ENCODE measurements around the gene CAPN12. TPM values are rescaled to one million over a fixed set of nuclear protein-coding genes. Genes with fewer than 3 reads are reported as not detected.

CAPN12 gene
- 0.22 TPM in 1 of 2 replicates, not detected in the other for total RNA-seq

DNA sequence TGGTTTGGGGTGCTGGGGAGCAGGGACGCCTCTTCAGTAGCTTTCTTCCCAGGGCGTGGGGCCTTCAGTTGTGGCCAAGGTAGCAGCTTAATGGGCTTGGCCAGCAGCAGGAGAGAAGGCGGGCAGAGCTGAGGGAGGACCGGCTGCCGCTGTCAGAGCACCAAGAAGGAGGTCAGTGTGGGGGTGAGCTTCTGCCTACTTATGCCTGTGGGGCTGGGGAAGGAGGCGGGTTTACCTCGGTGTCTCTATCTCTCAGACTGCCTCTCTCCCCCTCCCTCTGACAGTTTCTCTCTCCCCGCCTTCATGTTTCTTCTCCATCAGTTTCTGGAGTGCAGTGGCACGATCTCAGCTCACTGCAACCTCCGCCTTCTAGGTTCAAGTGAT lies at the start of gene CAPN12:
CAPN12 (minus strand) TSS at position 177 of the 384 bp plus-strand sequence. CDS start 309 bp downstream, outside the sequence.

DNA sequence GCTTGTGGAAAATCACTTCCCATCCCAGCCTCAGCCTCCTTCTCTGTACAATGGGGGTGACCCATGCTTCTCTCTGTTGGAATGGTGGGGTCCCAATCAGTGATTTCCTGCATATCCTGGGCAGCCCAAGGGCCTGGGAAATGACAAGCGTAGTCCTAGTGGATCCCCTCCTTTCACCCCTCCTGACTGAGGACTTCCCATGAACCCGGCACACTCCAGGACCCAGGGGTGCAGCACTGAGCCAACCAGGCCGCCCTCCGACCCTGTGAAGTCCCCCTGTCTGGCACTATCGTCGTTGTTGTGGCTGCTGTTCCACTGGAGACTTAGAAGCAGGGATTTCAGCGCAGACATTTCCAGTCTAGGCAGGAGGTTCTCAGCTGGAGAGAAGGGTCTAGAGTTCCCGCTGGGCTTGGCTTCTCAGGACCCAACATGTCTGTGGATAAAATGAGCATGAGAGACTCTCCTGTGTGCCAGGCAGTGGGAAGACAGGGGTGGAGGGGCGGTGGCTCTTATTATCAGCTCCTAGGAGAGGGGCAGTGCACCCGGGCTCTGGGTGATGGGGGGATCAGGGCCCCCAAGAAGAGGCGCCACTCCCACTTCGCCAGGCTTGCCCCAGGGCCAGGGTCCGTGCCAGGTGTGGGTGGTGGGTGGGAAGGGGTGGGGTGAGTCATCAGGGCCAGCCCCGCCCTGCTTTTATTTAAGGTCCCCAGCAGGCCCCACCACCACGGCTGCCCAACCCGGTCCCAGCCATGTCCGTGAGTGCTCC lies 44.4 kb upstream of the CAPN12 start, which contains the start of gene LGALS7B:
LGALS7B (plus strand) TSS at position 723 of the 766 bp plus-strand sequence; CDS start at position 750, 27 bp downstream.

GRCh38 chr19:38773469-38774177 lies 29.3 kb upstream of the CAPN12 start, which contains the start of gene LGALS7:
LGALS7 (minus strand) TSS chr19:38773517; CDS start chr19:38773492, 25 bp downstream.

Other genes starting within 250 kb of the CAPN12 start
- gene MAP4K1, start 126.5 kb downstream of the CAPN12 start, total RNA-seq, result 0.22 and 0.72 TPM in 2 replicates
- gene EIF3K, start 125.3 kb downstream of the CAPN12 start, total RNA-seq, result 425 and 690 TPM in 2 replicates
- 250 and 739 TPM in 2 replicates for gene ACTN4, start 96.8 kb downstream of the CAPN12 start, total RNA-seq
- not detected in 2 replicates for gene LGALS7, start 29.0 kb upstream of the CAPN12 start, total RNA-seq
- not detected in 2 replicates for gene LGALS7B, start 44.7 kb upstream of the CAPN12 start, total RNA-seq
- gene LGALS4, start 68.5 kb upstream of the CAPN12 start, total RNA-seq, result not detected in 2 replicates
- 21.8 and 57.1 TPM in 2 replicates for gene ECH1, start 87.3 kb upstream of the CAPN12 start, total RNA-seq
- 218 and 397 TPM in 2 replicates for gene HNRNPL, start 105.5 kb upstream of the CAPN12 start, total RNA-seq
- 1.0 and 1.8 TPM in 2 replicates for gene RINL, start 133.8 kb upstream of the CAPN12 start, total RNA-seq
- gene SIRT2, start 155.1 kb upstream of the CAPN12 start, total RNA-seq, result 59.0 and 63.7 TPM in 2 replicates
- gene NFKBIB, start 155.5 kb upstream of the CAPN12 start, total RNA-seq, result 18.9 and 25.2 TPM in 2 replicates
- gene CCER2, start 167.7 kb upstream of the CAPN12 start, total RNA-seq, result not detected in 2 replicates
- 22.5 and 29.3 TPM in 2 replicates for gene SARS2, start 186.3 kb upstream of the CAPN12 start, total RNA-seq
- 24.9 and 39.2 TPM in 2 replicates for gene MRPS12, start 186.5 kb upstream of the CAPN12 start, total RNA-seq
- 13.8 and 24.1 TPM in 2 replicates for gene FBXO17, start 231.3 kb upstream of the CAPN12 start, total RNA-seq

Measured in placental pericyte (primary cell).